Caki2 (cell line): Measurements from ENCODE around the gene MACC1. TPM values are rescaled to one million over a fixed set of nuclear protein-coding genes. Genes with fewer than 3 reads are reported as not detected.

Experiments
- DNase-seq: peaks from one replicate; pipeline ENCODE4 v3.0.0-alpha.2; 2015; ENCODE audit warnings: low read depth
- in situ Hi-C: cut with HindIII; loops from 2 replicates; pipeline ENCODE4 v1.10.0; 2016; ENCODE audit warnings: low sequenced_read_pairs, low pct_unique_long_range_greater_than_20kb, mixed read lengths
- total RNA-seq: library from RNA; depleted of rRNA; stranded (reverse); fragments of >200 nt; shearing (Covaris generic); gene quantifications from 2 replicates; pipeline ENCODE4 v1.2.3, GENCODE V29; 2014; ENCODE audit warnings: low replicate concordance

Gene MACC1
- total RNA-seq, 1 experiment from 2014 or later, result not detected

- no peak for DNase-seq
- in situ Hi-C loops, result no loop called here
These were observed 16.2 kb upstream of the MACC1 start for GRCh38 chr7:20233362-20233761.

GRCh38 chr7:20232848-20233247 is 15.7 kb upstream of the MACC1 start:
- in situ Hi-C loops, result no loop called here
- DNase-seq, result no peak

- in situ Hi-C loops, result no loop called here
- peak; percentile 48 for DNase-seq
These were observed 12.7 kb upstream of the MACC1 start for GRCh38 chr7:20229646-20230500.

- in situ Hi-C loops, result no loop called here
- DNase-seq, result no peak
These were observed 11.9 kb upstream of the MACC1 start for GRCh38 chr7:20229081-20229480.

- no peak for DNase-seq
- in situ Hi-C loops, result no loop called here
These were observed 11.5 kb upstream of the MACC1 start for GRCh38 chr7:20228654-20229053.

GRCh38 chr7:20227291-20227795 is 10.2 kb upstream of the MACC1 start:
- in situ Hi-C loops, result no loop called here
- DNase-seq, result no peak

GRCh38 chr7:20226860-20227259 is 9.7 kb upstream of the MACC1 start:
- in situ Hi-C loops, result no loop called here
- no peak for DNase-seq

GRCh38 chr7:20225384-20225783 is 8.2 kb upstream of the MACC1 start:
- in situ Hi-C loops, result no loop called here
- DNase-seq, result no peak

- in situ Hi-C loops, result no loop called here
- no peak for DNase-seq
These were observed 6.8 kb upstream of the MACC1 start for GRCh38 chr7:20224025-20224424.

- in situ Hi-C loops, result no loop called here
These were observed 6.2 kb upstream of the MACC1 start for GRCh38 chr7:20223356-20223755.

GRCh38 chr7:20222219-20222828 is 5.1 kb upstream of the MACC1 start:
- in situ Hi-C loops, result no loop called here
- DNase-seq, result no peak

More at GRCh38 chr7:20223356-20223755, 6.2 kb upstream of the MACC1 start:
- DNase-seq, result no peak

- in situ Hi-C loops, result no loop called here
- no peak for DNase-seq
These were observed 3.9 kb upstream of the MACC1 start for GRCh38 chr7:20220921-20221547.

GRCh38 chr7:20220293-20220761 is 3.1 kb upstream of the MACC1 start:
- in situ Hi-C loops, result no loop called here
- DNase-seq, result no peak

GRCh38 chr7:20219446-20220292 is 2.5 kb upstream of the MACC1 start:
- peak; percentile 39 for DNase-seq
- in situ Hi-C loops, result no loop called here

GRCh38 chr7:20219062-20219445 is 1.9 kb upstream of the MACC1 start:
- in situ Hi-C loops, result no loop called here
- DNase-seq, result no peak

GRCh38 chr7:20218279-20218678 is 1.1 kb upstream of the MACC1 start:
- DNase-seq, result no peak
- in situ Hi-C loops, result no loop called here

- in situ Hi-C loops, result no loop called here
- no peak for DNase-seq
These were observed 663 bp downstream of the MACC1 start for GRCh38 chr7:20216406-20217036.
